ENCODE measurements around the gene SLC27A2. TPM values are rescaled to one million over a fixed set of nuclear protein-coding genes. Genes with fewer than 3 reads are reported as not detected.

SLC27A2 gene
- total RNA-seq, 1 donor from 2014 or later: 2.9 TPM

- Histone ChIP-seq H3K4me1 (no peaks in the 10 kb centered on the region), H3K27me3 (ENCODE audit: low read depth) (no peaks in the 10 kb centered on the region), H3K4me3 (no peak overlapping the region), H3K9me3 (no peaks in the 10 kb centered on the region), H3K36me3 (no peaks in the 10 kb centered on the region), H3K27ac (no peak overlapping the region)
- TF ChIP-seq CTCF (IDR thresholded peaks at IDR 0.05): no peak
- no peak for ATAC-seq
- DNase-seq: no peak
- intact Hi-C loops (cut with DNase I): no loop called here
Observed at GRCh38 chr15:50224606-50225005, 42.6 kb downstream of the SLC27A2 start.

GRCh38 chr15:50225057-50225456, 43.1 kb downstream of the SLC27A2 start:
- Histone ChIP-seq H3K27ac (no peak overlapping the region), H3K4me1 (no peaks in the 10 kb centered on the region), H3K36me3 (no peaks in the 10 kb centered on the region), H3K4me3 (no peak overlapping the region), H3K9me3 (no peaks in the 10 kb centered on the region), H3K27me3 (ENCODE audit: low read depth) (no peaks in the 10 kb centered on the region)
- ATAC-seq (no peak), DNase-seq (no peak)
- TF ChIP-seq CTCF (IDR thresholded peaks at IDR 0.05): no peak
- intact Hi-C loops (cut with DNase I): no loop called here

GRCh38 chr15:50225938-50226337, 43.9 kb downstream of the SLC27A2 start:
- H3K27me3 ChIP-seq (ENCODE audit: low read depth): no peaks in the 10 kb centered on the region
- H3K36me3 ChIP-seq: no peaks in the 10 kb centered on the region
- no peaks in the 10 kb centered on the region for H3K9me3 ChIP-seq
- intact Hi-C loops (cut with DNase I): no loop called here
- no peak overlapping the region for H3K4me3 ChIP-seq
- H3K4me1 ChIP-seq: no peaks in the 10 kb centered on the region
- no peak for DNase-seq
- ATAC-seq: no peak
- no peak overlapping the region for H3K27ac ChIP-seq
- TF ChIP-seq CTCF (IDR thresholded peaks at IDR 0.05): no peak

GRCh38 chr15:50227076-50227475, 45.1 kb downstream of the SLC27A2 start:
- no peak overlapping the region for H3K27ac ChIP-seq
- intact Hi-C loops (cut with DNase I): no loop called here

GRCh38 chr15:50228866-50229265, 46.9 kb downstream of the SLC27A2 start:
- Histone ChIP-seq H3K4me3 (no peak overlapping the region), H3K27ac (no peak overlapping the region), H3K4me1 (no peaks in the 10 kb centered on the region), H3K9me3 (no peaks in the 10 kb centered on the region), H3K36me3 (no peaks in the 10 kb centered on the region), H3K27me3 (ENCODE audit: low read depth) (no peaks in the 10 kb centered on the region)
- DNase-seq (no peak), ATAC-seq (no peak)
- intact Hi-C loops (cut with DNase I): no loop called here
- no peak for TF ChIP-seq CTCF (IDR thresholded peaks at IDR 0.05)

More at GRCh38 chr15:50227076-50227475, 45.1 kb downstream of the SLC27A2 start:
- H3K27me3 ChIP-seq (ENCODE audit: low read depth): no peaks in the 10 kb centered on the region
- H3K9me3 ChIP-seq: no peaks in the 10 kb centered on the region
- no peaks in the 10 kb centered on the region for H3K36me3 ChIP-seq
- ATAC-seq (no peak), DNase-seq (no peak)
- no peak for TF ChIP-seq CTCF (IDR thresholded peaks at IDR 0.05)
- no peaks in the 10 kb centered on the region for H3K4me1 ChIP-seq
- H3K4me3 ChIP-seq: no peak overlapping the region

- no peak for ATAC-seq
- no peak overlapping the region for H3K4me3 ChIP-seq
- H3K27ac ChIP-seq: no peak overlapping the region
- intact Hi-C loops (cut with DNase I): no loop called here
- no peak for DNase-seq
- H3K27me3 ChIP-seq (ENCODE audit: low read depth): no peaks in the 10 kb centered on the region
- H3K36me3 ChIP-seq: no peaks in the 10 kb centered on the region
- no peak for TF ChIP-seq CTCF (IDR thresholded peaks at IDR 0.05)
- no peaks in the 10 kb centered on the region for H3K4me1 ChIP-seq
- H3K9me3 ChIP-seq: no peaks in the 10 kb centered on the region
Observed at GRCh38 chr15:50229336-50229735, 47.3 kb downstream of the SLC27A2 start.
